Hepatocyte (in vitro differentiated cells): ENCODE measurements around the gene SDK1.

Source experiments
- CTCF ChIP-seq: fragments of 200-600 bp; sonication (generic); IDR thresholded peaks from 2 replicates; pipeline ENCODE4 v1.5.1; 2016; ENCODE audit warnings: antibody characterized with exemption, mild to moderate bottlenecking; ENCODE audit not compliant: poor library complexity
- EZH2 ChIP-seq: fragments of 200-600 bp; sonication (generic); IDR thresholded peaks from 2 replicates; pipeline ENCODE4 v1.6.1; 2016; ENCODE audit warnings: antibody characterized with exemption, mild to moderate bottlenecking, borderline replicate concordance

GRCh38 chr7:3636131-3636860 is 335.2 kb downstream of the SDK1 start:
- TF ChIP-seq EZH2: no peak
- TF ChIP-seq CTCF: no peak
